Measurements from ENCODE around the gene SLC13A4.

DNA sequence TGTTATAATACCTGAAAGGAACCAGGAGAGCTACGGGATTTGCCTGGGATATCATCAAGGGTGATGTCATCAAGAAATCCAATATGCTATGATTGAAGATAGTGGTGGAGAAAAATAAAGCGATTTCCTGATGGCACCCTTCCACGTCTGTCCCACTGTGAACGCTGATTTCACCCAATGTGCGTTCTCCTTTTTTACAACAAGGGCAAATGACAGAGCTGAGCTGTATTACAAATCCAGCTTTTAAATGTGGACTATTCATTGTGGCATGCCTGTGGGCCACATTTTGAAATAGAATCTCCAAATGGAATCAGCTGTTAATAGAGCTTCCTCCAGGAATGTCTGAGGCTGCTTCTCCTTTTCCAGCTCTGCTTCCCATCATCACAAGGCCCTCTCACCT is 23.3 kb downstream of the SLC13A4 start:
- TF ChIP-seq, protein P1, sequence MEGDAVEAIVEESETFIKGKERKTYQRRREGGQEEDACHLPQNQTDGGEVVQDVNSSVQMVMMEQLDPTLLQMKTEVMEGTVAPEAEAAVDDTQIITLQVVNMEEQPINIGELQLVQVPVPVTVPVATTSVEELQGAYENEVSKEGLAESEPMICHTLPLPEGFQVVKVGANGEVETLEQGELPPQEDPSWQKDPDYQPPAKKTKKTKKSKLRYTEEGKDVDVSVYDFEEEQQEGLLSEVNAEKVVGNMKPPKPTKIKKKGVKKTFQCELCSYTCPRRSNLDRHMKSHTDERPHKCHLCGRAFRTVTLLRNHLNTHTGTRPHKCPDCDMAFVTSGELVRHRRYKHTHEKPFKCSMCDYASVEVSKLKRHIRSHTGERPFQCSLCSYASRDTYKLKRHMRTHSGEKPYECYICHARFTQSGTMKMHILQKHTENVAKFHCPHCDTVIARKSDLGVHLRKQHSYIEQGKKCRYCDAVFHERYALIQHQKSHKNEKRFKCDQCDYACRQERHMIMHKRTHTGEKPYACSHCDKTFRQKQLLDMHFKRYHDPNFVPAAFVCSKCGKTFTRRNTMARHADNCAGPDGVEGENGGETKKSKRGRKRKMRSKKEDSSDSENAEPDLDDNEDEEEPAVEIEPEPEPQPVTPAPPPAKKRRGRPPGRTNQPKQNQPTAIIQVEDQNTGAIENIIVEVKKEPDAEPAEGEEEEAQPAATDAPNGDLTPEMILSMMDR (IDR thresholded peaks at IDR 0.05): no peak
- TF ChIP-seq, protein P2, sequence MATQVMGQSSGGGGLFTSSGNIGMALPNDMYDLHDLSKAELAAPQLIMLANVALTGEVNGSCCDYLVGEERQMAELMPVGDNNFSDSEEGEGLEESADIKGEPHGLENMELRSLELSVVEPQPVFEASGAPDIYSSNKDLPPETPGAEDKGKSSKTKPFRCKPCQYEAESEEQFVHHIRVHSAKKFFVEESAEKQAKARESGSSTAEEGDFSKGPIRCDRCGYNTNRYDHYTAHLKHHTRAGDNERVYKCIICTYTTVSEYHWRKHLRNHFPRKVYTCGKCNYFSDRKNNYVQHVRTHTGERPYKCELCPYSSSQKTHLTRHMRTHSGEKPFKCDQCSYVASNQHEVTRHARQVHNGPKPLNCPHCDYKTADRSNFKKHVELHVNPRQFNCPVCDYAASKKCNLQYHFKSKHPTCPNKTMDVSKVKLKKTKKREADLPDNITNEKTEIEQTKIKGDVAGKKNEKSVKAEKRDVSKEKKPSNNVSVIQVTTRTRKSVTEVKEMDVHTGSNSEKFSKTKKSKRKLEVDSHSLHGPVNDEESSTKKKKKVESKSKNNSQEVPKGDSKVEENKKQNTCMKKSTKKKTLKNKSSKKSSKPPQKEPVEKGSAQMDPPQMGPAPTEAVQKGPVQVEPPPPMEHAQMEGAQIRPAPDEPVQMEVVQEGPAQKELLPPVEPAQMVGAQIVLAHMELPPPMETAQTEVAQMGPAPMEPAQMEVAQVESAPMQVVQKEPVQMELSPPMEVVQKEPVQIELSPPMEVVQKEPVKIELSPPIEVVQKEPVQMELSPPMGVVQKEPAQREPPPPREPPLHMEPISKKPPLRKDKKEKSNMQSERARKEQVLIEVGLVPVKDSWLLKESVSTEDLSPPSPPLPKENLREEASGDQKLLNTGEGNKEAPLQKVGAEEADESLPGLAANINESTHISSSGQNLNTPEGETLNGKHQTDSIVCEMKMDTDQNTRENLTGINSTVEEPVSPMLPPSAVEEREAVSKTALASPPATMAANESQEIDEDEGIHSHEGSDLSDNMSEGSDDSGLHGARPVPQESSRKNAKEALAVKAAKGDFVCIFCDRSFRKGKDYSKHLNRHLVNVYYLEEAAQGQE (IDR thresholded peaks at IDR 0.05; ENCODE audit: insufficient read depth in 1 of 2, low read depth in 2 of 2, low read length in 1 of 2): no peak
